NCI-H146 treated with DMSO at 0.1 percent for 48 hours (cell line): ENCODE measurements around the gene ELF2.
"Not testable (repeated sequence)": the region's sequence is repeated elsewhere in the genome, so short reads cannot be mapped to it uniquely, and the experiment has no call there.

ENCODE experiments used
- DNase-seq: peaks from one replicate; lab custom pipeline; 2025; ENCODE audit not compliant: unreplicated experiment; lab: John Stamatoyannopoulos, UW

Gene ELF2

GRCh38 chr4:139188648-139189416 lies 11.8 kb upstream of the ELF2 start:
- no peak for DNase-seq

- no peak for DNase-seq
These were observed 7.1 kb upstream of the ELF2 start for GRCh38 chr4:139184129-139184528.

GRCh38 chr4:139177869-139178619 lies 1.0 kb upstream of the ELF2 start:
- DNase-seq = peak; percentile 67

GRCh38 chr4:139176302-139177048 lies 543 bp downstream of the ELF2 start:
- DNase-seq = peak; percentile 51

- DNase-seq = peak; percentile 51
These were observed 1.2 kb downstream of the ELF2 start for GRCh38 chr4:139175646-139176301.

- DNase-seq = no peak
These were observed 4.9 kb downstream of the ELF2 start for GRCh38 chr4:139171876-139172691.

- no peak for DNase-seq
These were observed 6.1 kb downstream of the ELF2 start for GRCh38 chr4:139170932-139171331.

- DNase-seq = no peak
These were observed 9.1 kb downstream of the ELF2 start for GRCh38 chr4:139167774-139168444.

- no peak for DNase-seq
These were observed 12.3 kb downstream of the ELF2 start for GRCh38 chr4:139164731-139165130.

GRCh38 chr4:139163806-139164206 lies 13.2 kb downstream of the ELF2 start:
- no peak for DNase-seq

GRCh38 chr4:139157977-139158376 lies 19.0 kb downstream of the ELF2 start:
- not testable (repeated sequence) for DNase-seq

GRCh38 chr4:139154952-139155557 lies 22.0 kb downstream of the ELF2 start:
- DNase-seq = no peak

GRCh38 chr4:139154538-139154937 lies 22.5 kb downstream of the ELF2 start:
- no peak for DNase-seq

- no peak for DNase-seq
These were observed 22.9 kb downstream of the ELF2 start for GRCh38 chr4:139154134-139154421.

GRCh38 chr4:139153411-139154133 lies 23.4 kb downstream of the ELF2 start:
- no peak for DNase-seq

GRCh38 chr4:139152249-139152648 lies 24.8 kb downstream of the ELF2 start:
- DNase-seq = no peak

GRCh38 chr4:139146926-139147629 lies 29.9 kb downstream of the ELF2 start:
- DNase-seq = no peak

- DNase-seq = no peak
These were observed 31.5 kb downstream of the ELF2 start for GRCh38 chr4:139145552-139145932.
